Right ventricle myocardium superior (tissue), 1 donor: ENCODE measurements around the gene PTPRE. TPM values are rescaled to one million over a fixed set of nuclear protein-coding genes. Genes with fewer than 3 reads are reported as not detected.

ENCODE experiments used
- ATAC-seq: fragments of 200-7000 bp; cut with Tn5 transposase; one replicate; pipeline ENCODE4 v1.9.1; 2020; ENCODE audit warnings: mild to moderate bottlenecking; ENCODE audit not compliant: poor library complexity
- DNase-seq: peaks from one replicate; pipeline ENCODE4 v3.0.0-alpha.2; 2020
- intact Hi-C: fragments of 100-400 bp; cut with DNase I; formaldehyde crosslinking; loops from one replicate; pipeline ENCODE4 v1.11.2; 2022
- total RNA-seq: library from RNA; stranded (reverse); fragmentation: NEBNext Ultra II Directional; extraction: Animal tissue kit (Norgen Biotek cat#: 25700); gene quantifications from one replicate; pipeline ENCODE4 v1.2.1, GENCODE V29; 2021
- donor health status: DM: no; HTN: yes; CAD: no; lungs with severe emphysema.

Gene PTPRE
- total RNA-seq, 1 donor from 2014 or later: 16.0 TPM

DNA sequence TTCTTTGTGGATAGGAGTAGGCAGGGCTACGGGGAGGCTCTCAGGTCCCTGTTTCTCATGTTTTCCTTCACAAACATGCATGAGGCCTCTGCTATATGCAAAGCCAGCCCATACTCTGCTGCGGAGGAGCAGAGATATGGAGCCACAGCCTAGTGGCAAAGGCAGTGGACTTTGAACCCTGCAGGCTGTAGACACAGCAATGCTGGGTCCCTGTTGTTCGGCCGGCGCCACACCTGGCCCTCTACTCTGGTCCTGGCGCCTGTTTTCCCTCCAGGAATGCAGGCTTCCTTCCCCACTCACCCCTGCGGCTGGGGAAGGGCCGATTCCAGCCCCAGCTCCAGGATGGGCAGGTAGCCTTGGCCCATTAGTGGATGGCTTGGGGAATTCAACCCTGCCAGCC is 25.6 kb upstream of the PTPRE start:
- intact Hi-C loops: no loop called here
- no peak for DNase-seq
- ATAC-seq: peak; percentile 11

DNA sequence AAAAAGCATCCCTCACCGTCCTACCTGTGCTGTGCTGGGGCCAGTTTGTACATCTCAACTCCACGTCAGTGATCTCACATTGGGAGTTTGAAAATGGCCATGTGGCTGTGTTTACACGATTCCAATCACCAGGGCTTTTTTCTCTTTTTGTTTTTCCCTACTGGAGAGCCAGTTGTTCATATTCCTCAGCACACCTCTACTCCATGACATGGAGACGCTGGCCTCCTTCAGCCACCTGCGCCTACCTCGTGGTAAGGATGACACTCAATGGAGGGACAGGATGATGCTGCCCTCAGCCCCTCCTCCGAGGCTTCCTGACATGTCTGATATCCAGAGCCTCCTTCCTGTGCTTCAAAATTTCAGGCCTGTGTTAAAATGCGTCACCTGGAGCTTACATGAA is 24.5 kb upstream of the PTPRE start:
- intact Hi-C loops: no loop called here
- DNase-seq: no peak
- no peak for ATAC-seq

DNA sequence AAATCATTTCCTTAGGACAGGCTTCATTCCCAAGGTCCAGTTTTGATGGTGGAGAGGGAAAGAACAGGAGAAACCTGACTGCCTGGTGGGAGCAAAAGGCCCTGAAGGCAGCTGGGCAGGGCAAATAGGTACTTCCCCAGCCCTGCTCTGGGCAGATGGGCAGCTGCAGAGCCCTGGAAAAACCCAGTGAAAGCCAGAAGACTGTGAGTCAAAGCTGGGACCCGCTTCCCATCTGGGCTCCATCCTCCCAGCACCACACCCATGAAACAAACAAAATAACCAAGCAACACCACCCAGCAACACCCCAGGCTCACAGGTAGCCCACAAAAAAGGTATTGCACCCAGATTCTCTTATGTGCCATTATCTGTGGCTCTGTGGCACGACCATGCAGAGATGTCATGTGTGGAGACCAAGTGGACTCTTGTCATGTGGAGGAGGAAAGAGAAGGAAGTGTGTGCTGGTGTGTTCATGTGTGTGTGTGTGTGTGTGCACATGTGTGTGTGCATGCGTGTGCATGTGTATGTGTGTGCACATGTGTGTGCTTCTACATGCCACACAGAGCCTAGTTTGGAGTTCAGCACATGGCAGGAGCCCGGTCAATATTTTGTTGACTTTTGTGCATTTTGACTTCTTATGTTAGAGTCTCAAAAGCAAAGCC is 24.0 kb upstream of the PTPRE start:
- DNase-seq (no peak), ATAC-seq (no peak)
- intact Hi-C loops: no loop called here

GRCh38 chr10:127883516-127883915 is 23.4 kb upstream of the PTPRE start:
- intact Hi-C loops: no loop called here
- no peak for DNase-seq
- no peak for ATAC-seq

DNA sequence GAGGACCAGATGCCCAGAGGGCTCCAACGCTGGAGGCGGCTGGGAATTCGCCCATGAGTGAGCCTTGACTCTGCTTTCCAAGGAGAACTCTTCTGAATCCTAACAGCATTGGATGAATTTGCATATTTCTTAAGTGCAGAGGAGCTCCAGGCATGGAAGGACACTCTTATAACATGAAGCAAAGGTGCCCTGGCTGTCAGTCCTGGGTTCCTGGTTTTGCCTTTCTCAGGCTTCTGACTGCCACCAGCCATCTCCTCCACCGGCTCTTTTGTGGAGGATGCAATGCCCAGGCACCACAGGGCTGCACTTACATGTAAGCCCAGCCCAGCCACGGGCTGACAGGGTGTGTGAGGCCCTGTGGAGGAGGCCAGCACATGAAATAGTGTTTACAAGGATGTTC is 22.4 kb upstream of the PTPRE start:
- intact Hi-C loops: no loop called here
- no peak for ATAC-seq
- DNase-seq: no peak

DNA sequence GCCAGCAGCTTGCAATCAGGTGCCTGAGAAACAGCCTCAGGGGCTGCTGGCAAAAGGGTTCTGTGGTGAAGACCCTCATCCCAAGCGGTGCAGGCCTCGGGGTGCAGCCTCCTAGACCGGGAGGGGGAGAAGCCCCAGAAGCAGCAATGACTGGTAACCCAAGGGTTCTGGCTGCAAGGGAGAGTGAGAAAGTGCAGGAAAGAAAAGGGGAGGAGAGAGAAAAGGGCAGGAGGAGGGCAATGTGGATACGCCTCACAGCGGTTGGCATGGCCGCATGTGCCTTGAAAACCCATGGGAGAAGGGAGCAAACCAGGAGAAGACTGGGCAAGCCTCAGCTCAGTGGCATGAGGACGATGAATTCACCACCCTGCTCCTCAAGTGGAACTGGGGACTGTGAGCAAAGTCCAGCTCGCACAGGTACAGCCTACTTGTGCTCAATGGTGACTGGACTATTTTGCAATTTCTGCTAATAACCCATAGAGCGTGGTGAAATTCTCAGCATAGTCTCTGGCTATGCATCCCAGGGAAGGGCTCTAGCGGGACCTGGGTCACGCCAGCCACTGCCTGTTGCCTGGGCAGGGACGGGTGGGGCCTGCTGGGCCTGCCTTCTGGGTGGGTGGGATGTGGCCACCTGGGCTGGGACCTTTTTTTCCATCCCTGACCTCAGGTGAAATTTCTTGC is 20.4 kb upstream of the PTPRE start:
- no peak for ATAC-seq
- intact Hi-C loops: no loop called here

GRCh38 chr10:127887541-127888415 is 19.1 kb upstream of the PTPRE start:
- no peak for DNase-seq
- no peak for ATAC-seq
- intact Hi-C loops: no loop called here

More for the DNA sequence above, 20.4 kb upstream of the PTPRE start:
- no peak for DNase-seq

DNA sequence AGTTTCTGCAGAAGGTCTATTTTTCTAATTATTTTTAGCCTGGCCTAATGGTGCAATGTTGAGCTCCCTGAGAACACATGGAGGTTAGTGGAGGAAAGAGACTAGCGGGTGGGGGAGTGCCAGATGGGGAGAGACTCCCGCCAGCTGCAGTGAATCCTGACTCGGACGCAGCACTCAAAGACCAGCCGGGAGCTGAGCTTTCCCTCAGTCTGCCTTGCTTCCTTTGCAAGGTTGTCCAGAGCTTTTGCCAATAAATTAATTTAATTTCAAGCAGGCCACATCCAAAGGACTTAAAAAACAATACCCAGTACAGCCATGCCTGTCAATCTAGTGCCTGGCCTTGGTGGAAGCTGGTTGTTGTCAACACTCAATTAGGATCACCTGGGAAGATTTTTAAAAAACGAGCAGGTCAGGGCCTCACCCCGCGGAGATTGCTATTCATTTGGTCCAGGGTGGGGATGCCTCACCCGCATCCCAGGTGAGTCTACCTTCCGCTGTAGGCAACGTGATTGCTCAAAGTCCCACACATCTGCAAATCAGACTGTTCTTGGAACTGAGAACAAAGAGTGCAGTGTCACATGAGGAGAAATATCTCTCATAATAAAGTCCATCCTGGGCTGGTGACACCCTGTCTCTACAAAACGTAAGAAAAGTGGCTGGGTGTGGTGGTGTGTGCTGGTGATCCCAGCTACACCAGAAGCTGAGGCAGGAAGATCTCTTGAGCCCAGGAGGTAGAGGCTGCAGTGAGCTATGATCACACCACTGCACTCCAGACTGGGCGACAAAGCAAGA is 18.2 kb upstream of the PTPRE start:
- intact Hi-C loops: no loop called here
- ATAC-seq (no peak), DNase-seq (no peak)

- ATAC-seq: peak; percentile 48
- intact Hi-C loops: no loop called here
- DNase-seq: no peak
Measured at GRCh38 chr10:127889605-127890195, 17.2 kb upstream of the PTPRE start.

DNA sequence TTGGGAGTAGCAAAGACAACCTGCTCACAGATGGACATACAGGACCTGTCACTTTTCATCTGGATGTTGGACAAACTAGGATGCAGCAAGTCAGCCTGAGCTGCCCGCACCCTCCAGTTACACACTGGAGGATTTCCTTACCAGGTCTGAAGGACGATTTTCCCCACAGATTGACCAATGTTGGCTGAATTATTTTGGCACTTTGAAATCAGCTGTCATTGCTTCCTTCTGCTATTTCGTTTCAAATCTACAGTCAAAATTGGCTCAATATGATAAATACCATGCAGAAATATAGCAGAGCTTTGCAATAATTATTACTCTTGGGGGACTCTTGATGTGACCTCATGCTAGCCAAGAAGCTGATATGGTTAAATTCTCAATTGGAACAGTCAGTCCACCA is 16.7 kb upstream of the PTPRE start:
- DNase-seq (no peak), ATAC-seq (no peak)
- intact Hi-C loops: no loop called here

DNA sequence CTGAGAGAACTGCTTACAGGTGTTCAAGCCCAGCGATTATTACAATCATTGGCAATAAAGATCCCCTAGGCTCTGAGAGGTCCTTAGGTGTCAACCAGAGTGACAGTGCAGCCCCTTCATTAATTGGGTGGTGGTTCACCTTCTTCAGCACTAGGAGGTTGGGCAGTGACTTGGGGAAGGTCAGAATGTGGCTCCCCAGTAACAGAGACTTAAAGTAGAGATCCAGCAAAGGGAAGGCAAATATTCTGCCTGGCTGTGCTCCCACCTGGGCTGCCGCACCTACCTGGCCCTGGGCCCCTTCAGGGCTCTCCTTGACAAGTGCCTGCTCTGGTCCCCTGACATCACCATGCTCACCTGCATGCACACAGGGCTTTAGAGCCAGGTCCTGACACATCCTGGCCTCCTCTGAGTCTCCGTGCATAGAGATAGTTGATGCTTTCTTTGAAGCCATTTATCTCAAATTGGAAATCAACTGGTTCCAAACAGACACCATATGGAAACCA is 16.0 kb upstream of the PTPRE start:
- intact Hi-C loops: no loop called here
- DNase-seq (no peak), ATAC-seq (no peak)

GRCh38 chr10:127892743-127893142 is 14.2 kb upstream of the PTPRE start, which contains the start of gene CLRN3:
CLRN3 (minus strand) TSS chr10:127892941; CDS start chr10:127892784, 157 bp downstream.
- intact Hi-C loops: no loop called here
- DNase-seq (no peak), ATAC-seq (no peak)

DNA sequence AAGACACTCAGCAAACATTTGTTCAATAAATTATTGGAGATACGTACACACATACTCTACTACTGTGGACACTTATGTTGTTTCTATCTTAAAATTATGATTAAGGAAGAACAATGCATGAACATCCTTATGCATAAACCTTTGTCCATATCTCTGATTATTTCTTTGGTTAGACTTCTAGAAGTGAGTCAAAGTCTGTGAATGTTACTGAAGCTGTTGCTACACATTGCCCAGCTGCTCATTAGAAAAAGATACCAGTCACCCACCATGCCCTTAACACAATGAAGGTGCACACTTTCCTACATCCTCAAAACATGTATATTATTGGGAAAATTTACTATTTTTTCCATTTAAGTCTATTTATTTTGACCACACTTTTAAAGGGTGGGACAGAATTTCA is 12.8 kb upstream of the PTPRE start:
- ATAC-seq (no peak), DNase-seq (no peak)
- intact Hi-C loops: no loop called here

GRCh38 chr10:127896590-127896989 is 10.3 kb upstream of the PTPRE start:
- intact Hi-C loops: no loop called here

DNA sequence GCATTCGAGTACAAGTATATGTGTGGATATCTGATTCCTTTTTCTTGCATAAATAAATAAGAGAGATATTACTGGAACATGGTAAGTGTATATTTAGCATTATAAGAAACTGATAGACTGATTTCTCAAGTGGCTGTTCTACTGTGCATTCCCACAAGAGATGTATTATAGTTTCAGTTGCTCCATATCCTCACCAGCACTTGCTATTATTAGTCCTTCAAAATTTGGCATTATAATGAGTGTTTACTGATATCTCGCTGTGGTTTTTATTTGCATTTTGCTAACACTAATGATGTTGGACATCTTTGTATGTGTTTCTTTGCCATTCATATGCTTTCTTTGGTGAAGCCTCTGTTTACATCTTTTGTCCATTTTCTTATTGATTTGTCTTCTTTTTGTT is 9.7 kb upstream of the PTPRE start:
- intact Hi-C loops: no loop called here
- ATAC-seq: no peak
- no peak for DNase-seq

More at GRCh38 chr10:127896590-127896989, 10.3 kb upstream of the PTPRE start:
- ATAC-seq (no peak), DNase-seq (no peak)

DNA sequence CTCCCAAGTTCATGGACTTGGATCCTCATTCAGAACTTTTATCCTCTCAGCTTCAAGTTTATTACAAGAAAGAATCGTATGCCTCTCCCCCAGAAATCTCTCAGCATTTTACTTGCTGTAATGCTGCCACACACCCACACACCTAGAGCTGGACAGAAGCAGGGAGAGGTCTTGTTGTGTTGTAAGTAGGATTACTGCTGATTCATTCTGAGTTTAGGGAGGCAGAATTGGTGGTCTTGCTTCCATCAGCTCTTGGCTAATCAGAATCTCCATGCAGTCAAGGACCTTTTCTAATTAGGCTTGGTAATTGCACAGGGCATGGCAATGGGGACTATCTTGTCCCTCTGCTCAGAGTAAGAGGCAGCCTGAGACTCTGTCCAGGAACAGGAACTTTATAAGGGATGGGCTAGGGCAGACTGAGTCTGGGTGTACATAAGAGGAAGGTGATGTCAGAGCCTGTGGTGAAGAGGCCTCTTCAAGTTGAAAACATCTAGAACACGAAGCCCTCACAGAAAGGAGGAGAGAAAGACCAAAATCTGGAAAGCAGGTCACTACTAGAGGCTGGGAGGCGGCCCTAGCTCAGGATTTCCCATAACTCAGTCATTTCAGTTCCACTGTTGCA is 7.0 kb upstream of the PTPRE start:
- ATAC-seq: peak; percentile 68
- intact Hi-C loops: no loop called here

DNA sequence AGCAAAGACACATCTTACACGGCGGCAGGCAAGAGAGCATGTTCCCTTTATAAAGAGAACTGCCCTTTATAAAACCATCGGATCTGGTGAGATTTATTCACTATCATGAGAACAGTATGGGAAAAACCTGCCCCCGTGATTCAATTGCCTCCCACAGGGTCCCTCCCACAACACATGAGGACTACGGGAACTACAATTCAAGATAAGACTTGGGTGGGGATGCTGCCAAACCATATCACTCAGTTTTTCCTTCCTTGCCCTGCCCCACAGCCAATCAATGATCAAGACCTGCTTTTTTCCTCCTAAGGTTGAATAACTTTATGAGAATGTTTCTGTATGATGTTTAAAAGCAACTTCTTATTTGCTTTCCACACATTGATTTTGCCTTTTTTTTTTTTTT is 3.1 kb upstream of the PTPRE start:
- intact Hi-C loops: no loop called here

More for the DNA sequence above, 7.0 kb upstream of the PTPRE start:
- DNase-seq: no peak

More for the DNA sequence above, 3.1 kb upstream of the PTPRE start:
- DNase-seq: no peak
- no peak for ATAC-seq
